Transverse colon (tissue), 4 donors: ENCODE data around the gene MTERF2. TPM values are rescaled to one million over a fixed set of nuclear protein-coding genes. Genes with fewer than 3 reads are reported as not detected.

Source experiments
- DNase-seq: peaks from one replicate; pipeline ENCODE4 v3.0.0-alpha.2; 2019
- H3K27ac ChIP-seq, 4 donors: fragments of 200-600 bp; sonication (generic); 2 replicates each; pipeline ENCODE4 v1.5.1; 2016 to 2018; ENCODE audit warnings: inconsistent platforms in 4 of 4
- H3K27me3 ChIP-seq: fragments of 200-600 bp; sonication (generic); 2 replicates; pipeline ENCODE4 v1.5.1; 2017; ENCODE audit warnings: inconsistent platforms
- H3K36me3 ChIP-seq, 4 donors: fragments of 200-600 bp; sonication (generic); 2 replicates each; pipeline ENCODE4 v1.5.1; 2017 to 2019; ENCODE audit warnings: inconsistent platforms in 4 of 4
- H3K4me1 ChIP-seq, 4 donors: fragments of 200-600 bp; sonication (generic); 2 replicates each; pipeline ENCODE4 v1.5.1; 2017 to 2020; ENCODE audit warnings: inconsistent platforms in 4 of 4
- H3K4me3 ChIP-seq, 4 donors: fragments of 200-600 bp; sonication (generic); 1 replicate in 1 of 4; 2 replicates in 3 of 4; pipeline versions ENCODE4 v1.5.1 to v1.6.1; 2017 to 2019; ENCODE audit warnings: inconsistent platforms in 4 of 4
- H3K9me3 ChIP-seq, 2 donors: fragments of 200-600 bp; sonication (generic); 2 replicates each; pipeline ENCODE4 v1.5.1; 2017 to 2019; ENCODE audit warnings: inconsistent platforms in 2 of 2
- CTCF ChIP-seq, 5 experiments: fragments of 200-600 bp in 3 of 5; fragments of 450-650 bp in 2 of 5; sonication (generic) in 3 of 5; IDR thresholded peaks; 1 replicate in 2 of 5; 2 replicates in 3 of 5; pipeline ENCODE4 v1.5.1; 2016 to 2017; ENCODE audit warnings: antibody characterized with exemption in 5 of 5, inconsistent platforms in 3 of 5, mild to moderate bottlenecking in 2 of 5, moderate library complexity in 1 of 5
- EP300 ChIP-seq: sonication (generic); formaldehyde crosslinking; IDR thresholded peaks from one replicate; pipeline ENCODE4 v1.6.1; 2017; ENCODE audit warnings: antibody characterized with exemption, low read depth
- POLR2A ChIP-seq: fragments of 450-650 bp; IDR thresholded peaks from one replicate; pipeline ENCODE4 v1.6.1; 2016; ENCODE audit warnings: antibody characterized with exemption, mild to moderate bottlenecking, moderate library complexity
- POLR2AphosphoS5 ChIP-seq, 3 donors: sonication (generic); formaldehyde crosslinking; IDR thresholded peaks; one replicate each; pipeline ENCODE4 v1.6.1; 2016; ENCODE audit warnings: antibody characterized with exemption in 3 of 3
- WGBS, 2 donors: methylation state at CpG; one replicate each; pipeline ENCODE4 v1.1.5; 2018; ENCODE audit warnings: low coverage in 1 of 2; 5-methylcytosine and 5-hydroxymethylcytosine counted together
- in situ Hi-C, 4 donors: fragments of 200-750 bp; cut with MboI; loops; one replicate each; pipeline versions ENCODE4 v1.15.0 to v1.15.1; 2017; ENCODE audit warnings: low sequenced_read_pairs in 3 of 4, low pct_ligation_motif_present in 1 of 4, low pct_unique_long_range_greater_than_20kb in 1 of 4
- intact Hi-C: fragments of 100-400 bp; cut with DNase I; formaldehyde crosslinking; loops from one replicate; pipeline ENCODE4 v1.15.1; 2023; ENCODE audit warnings: low total_unique reads
- total RNA-seq, 4 donors: library from RNA; depleted of rRNA; stranded (reverse); fragments of >200 nt; gene quantifications; one replicate each; pipeline ENCODE4 v1.1.0, GENCODE V29; 2016

MTERF2 gene, protein sequence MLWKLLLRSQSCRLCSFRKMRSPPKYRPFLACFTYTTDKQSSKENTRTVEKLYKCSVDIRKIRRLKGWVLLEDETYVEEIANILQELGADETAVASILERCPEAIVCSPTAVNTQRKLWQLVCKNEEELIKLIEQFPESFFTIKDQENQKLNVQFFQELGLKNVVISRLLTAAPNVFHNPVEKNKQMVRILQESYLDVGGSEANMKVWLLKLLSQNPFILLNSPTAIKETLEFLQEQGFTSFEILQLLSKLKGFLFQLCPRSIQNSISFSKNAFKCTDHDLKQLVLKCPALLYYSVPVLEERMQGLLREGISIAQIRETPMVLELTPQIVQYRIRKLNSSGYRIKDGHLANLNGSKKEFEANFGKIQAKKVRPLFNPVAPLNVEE
- 10 to 100 TPM in 1 of 4 donors, 1 to 10 TPM in 3; 3.0 to 14.8 (median 8.7) TPM for total RNA-seq

DNA sequence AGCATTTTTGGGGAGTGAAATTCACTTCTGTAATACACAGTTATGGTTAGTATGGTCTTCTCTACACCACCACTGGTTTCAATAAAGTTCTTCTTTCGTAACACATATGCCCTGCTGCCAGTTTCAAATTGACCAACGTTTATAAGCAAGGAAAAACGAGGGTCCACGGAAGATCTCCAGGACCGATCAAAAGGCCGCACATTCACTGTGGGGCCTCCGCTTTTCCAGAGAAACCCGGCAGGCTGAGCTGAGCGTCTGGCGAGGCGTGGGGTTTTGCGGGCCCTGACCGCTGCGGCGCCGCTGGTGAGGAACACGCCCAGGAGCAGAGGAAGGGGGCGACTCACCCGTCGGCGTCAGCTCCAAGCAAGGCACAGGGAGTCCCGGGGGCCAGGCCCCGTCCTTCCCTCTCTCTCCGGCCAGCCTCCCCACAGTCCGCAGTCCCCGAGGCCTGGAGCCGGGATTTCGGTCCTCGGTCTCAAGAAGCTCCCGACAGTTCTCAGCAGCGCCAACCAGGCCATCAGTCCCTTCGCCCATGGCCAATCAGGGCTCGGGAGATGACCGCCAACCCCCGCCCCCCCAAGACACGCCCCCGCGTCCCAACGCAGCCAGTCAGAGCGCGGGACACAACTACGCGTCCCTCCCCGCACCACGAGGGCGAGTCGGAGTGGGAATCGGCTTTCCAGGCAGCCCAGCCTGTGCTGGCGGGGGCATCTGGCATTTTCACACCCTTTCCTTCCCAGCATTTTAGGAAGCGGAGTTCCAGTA lies at the start of gene MTERF2:
Gene MTERF2, minus strand, starts transcription at position 522 of the 765 bp plus-strand sequence. CDS start 8,432 bp downstream, outside the sequence.
- no peak for TF ChIP-seq EP300
- TF ChIP-seq CTCF (IDR thresholded peaks at IDR 0.05): peak in 2 of 5 experiments; percentile 4 to 26
- TF ChIP-seq POLR2A: peak; percentile 68
- TF ChIP-seq POLR2AphosphoS5 (IDR thresholded peaks at IDR 0.05): peak; percentile 75 to 85 (median 85)
- peak within 1 kb of the TSS; percentile 88 to 92 (median 90) for H3K27ac ChIP-seq
- H3K27me3 ChIP-seq: no peaks in the 10 kb centered on the region
- WGBS, 2 donors: 0% methylated on average over 5 to 37 of the region's 50 CpGs
- peak within 1 kb of the TSS; percentile 49 to 78 (median 60) for H3K4me3 ChIP-seq
- H3K36me3 ChIP-seq: no peaks in the 10 kb centered on the region
- intact Hi-C loops: no loop called here
- H3K9me3 ChIP-seq: no peaks in the 10 kb centered on the region
- H3K4me1 ChIP-seq: peaks cover 5 to 30% (median 17%) of the 10 kb centered on the region in 4 donors
- in situ Hi-C loops: no loop called here
- peak; percentile 92 for DNase-seq

GRCh38 chr12:107035733-107036132 lies 48.8 kb upstream of the MTERF2 start:
- in situ Hi-C loops: no loop called here
- Histone ChIP-seq H3K9me3 (no peaks in the 10 kb centered on the region), H3K4me1 (peaks cover 0 to 16% (median 2%) of the 10 kb centered on the region in 4 donors), H3K4me3 (no peak overlapping the region), H3K36me3 (no peaks in the 10 kb centered on the region), H3K27me3 (no peaks in the 10 kb centered on the region), H3K27ac (no peak overlapping the region)
- DNase-seq: no peak
- TF ChIP-seq CTCF (IDR thresholded peaks at IDR 0.05) (no peak), EP300 (no peak)
- 92 to 93% methylated on average over 2 of the region's 2 CpGs for WGBS, 2 donors
- intact Hi-C loops: no loop called here

GRCh38 chr12:107033758-107034739 lies 47.1 kb upstream of the MTERF2 start:
- intact Hi-C loops (no loop called here), in situ Hi-C loops (no loop called here)
- WGBS, 2 donors: 83 to 89% methylated on average over 8 to 9 of the region's 9 CpGs
- TF ChIP-seq CTCF (IDR thresholded peaks at IDR 0.05) (no peak), POLR2AphosphoS5 (IDR thresholded peaks at IDR 0.05) (no peak), EP300 (no peak), POLR2A (no peak)
- H3K36me3 ChIP-seq: no peaks in the 10 kb centered on the region
- H3K4me1 ChIP-seq: peaks cover 0 to 21% (median 4%) of the 10 kb centered on the region in 4 donors
- no peak overlapping the region for H3K27ac ChIP-seq
- no peak for DNase-seq
- no peak overlapping the region for H3K4me3 ChIP-seq
- H3K9me3 ChIP-seq: no peaks in the 10 kb centered on the region
- H3K27me3 ChIP-seq: no peaks in the 10 kb centered on the region
